GM12872 (cell line): ENCODE results near the gene BNIP5.

ENCODE experiments used
- TF ChIP-seq, protein P1 (sequence below): IDR thresholded peaks from 3 replicates; pipeline ENCODE4 v1.5.1; 2011; ENCODE audit warnings: low read depth, mild to moderate bottlenecking, low read length, moderate library complexity; ENCODE audit not compliant: insufficient read depth

The BNIP5 gene

DNA sequence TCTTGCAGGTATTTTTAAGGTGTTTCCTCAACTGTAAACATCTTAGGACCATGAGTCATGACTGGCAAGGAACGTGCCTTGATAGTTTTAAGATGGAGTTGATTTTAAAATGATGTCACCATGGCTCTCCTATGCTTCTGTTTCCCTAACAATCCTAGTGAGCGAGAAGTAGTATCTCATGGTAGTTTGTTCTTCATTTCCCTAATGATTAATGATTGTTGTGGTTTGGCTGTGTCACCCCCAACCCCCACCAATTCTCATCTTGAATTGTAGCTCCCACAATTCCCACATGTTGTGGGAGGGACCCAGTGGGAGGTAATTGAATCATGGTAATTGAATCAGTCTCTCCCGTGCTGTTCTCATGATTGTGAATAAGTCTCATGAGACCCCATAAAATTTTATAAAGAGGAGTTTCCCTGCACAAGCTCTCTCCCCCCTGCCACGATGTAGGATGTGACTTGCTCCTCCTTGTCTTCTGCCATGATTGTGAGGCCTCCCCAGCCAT, 16.8 kb upstream of the BNIP5 start:
- TF ChIP-seq, protein P1, sequence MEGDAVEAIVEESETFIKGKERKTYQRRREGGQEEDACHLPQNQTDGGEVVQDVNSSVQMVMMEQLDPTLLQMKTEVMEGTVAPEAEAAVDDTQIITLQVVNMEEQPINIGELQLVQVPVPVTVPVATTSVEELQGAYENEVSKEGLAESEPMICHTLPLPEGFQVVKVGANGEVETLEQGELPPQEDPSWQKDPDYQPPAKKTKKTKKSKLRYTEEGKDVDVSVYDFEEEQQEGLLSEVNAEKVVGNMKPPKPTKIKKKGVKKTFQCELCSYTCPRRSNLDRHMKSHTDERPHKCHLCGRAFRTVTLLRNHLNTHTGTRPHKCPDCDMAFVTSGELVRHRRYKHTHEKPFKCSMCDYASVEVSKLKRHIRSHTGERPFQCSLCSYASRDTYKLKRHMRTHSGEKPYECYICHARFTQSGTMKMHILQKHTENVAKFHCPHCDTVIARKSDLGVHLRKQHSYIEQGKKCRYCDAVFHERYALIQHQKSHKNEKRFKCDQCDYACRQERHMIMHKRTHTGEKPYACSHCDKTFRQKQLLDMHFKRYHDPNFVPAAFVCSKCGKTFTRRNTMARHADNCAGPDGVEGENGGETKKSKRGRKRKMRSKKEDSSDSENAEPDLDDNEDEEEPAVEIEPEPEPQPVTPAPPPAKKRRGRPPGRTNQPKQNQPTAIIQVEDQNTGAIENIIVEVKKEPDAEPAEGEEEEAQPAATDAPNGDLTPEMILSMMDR: no peak

DNA sequence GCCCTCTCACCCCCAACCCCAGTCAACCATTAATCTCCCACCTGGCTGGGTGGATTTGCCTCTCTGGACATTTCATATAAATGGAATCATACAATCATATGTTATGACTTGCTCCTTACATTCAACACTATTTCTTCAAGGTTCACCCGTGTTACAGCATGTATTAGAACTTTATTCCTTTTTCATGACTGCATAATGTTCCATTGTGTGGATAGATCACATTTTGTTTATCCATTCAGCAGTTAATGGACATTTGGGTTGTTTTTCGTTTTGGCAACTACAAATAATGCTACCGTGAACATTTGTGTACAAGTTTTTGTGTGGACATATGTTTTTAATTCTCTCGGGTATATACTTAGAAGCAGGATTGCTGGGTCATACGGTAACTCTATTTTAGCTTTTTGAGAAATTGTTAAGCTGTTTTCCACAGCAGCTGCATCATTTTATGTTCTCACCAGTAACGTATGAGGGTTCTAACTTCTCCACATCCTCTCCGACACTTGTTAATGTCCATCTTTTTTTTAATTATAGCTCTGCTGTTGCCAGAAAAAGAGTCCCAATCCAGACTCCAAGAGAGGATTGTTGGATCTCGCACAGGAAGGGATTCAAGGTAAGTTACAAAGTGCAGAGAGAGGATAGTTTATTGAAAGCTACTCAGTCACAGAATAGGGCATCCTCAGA, 15.9 kb upstream of the BNIP5 start:
- TF ChIP-seq, protein P1: no peak

DNA sequence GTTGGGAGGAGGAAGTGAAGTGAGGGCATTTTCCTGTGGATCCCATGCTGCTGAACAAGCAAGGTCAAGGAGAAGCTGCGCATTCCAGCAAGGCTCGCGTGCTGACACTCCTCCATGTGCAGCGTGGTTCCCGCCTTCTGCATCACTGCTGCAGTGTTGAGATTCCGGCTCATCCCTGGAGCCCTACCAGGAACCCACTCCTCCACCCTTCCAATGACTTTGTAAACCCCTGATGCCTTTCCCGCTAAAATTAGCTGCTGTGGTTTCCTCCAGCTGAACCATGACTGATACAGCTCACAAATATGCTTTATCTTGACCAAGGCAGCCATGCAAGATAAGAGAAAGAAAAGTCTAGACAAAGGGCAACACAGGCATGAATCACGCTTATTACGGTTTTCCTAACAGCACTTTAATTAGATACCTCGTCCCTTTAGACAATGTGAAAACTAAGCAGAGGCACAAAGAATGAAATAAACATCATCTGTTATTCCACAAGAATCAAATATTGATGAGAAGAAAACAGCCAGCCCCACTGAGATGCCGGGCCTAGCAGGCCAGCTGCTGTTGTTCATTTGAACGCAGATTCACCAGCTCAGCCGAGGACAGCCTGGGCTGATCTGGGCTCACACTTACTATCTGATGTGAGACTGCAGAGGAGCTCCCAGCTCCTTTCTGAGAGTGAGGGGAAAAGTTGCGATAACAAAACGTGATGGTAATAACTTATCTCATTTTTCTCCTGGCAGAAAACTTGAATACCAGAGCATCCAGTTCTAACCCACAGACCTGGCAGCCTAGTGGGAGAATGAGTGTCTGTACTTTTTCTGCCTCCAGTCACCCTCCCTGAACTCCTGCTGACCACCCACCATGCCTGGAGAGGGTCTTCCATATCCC, 14.2 kb upstream of the BNIP5 start:
- TF ChIP-seq, protein P1: no peak

DNA sequence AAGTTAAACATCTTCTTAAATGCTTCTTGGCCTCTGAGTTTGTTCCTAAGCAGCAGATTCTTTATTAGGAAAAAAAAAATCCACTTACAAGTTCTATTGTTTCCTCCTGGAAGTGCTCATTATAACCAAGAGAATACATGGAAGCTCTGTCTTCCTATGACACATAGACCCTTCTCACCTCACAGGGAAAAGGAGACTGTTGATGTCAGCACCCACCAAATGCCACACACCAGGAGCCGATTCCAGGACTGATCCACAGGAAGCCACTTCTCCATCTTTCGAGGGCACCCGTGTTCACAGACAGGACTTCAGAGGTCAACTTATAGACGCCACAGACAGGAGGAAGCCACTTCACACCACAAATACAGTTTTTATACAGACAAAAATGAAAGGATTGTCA, 13.4 kb upstream of the BNIP5 start:
- TF ChIP-seq, protein P1: no peak

DNA sequence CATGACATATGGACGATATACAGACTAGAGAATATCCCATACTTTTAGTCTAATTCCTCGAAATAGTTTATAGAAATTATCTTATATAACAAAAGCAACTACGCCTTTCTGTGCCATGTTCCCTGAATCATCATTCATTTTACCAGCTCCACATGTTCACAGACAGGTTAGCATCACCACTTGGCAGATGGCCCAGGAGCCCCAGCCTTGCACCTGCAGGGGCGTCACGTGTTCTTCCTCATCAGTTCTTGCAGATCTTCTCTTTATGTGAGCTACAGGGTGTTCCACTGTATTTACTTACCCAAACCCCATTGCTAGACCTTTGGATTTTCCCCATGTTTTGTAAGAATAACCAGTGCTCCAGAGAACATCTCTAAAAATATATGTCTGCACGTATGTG, 12.6 kb upstream of the BNIP5 start:
- TF ChIP-seq, protein P1: no peak

DNA sequence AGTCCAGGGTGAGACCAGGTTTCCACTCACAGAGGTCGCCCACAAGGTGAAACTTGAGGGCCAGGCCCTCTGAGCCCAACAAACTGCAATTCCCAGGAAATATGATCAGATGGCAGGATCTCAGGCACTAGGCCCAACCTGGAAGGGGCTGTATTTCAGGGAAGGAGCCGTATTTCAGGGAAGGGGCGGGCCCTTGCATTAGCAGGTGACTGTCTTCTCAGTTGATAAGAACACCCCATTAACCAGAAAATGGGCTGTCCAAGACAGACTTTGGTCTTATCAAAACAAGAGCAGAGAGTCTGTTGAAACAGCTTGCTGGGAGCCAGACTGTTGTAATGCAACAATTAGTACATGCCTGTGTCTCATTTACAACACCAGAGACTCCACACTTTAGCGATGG, 10.9 kb upstream of the BNIP5 start:
- TF ChIP-seq, protein P1: no peak

DNA sequence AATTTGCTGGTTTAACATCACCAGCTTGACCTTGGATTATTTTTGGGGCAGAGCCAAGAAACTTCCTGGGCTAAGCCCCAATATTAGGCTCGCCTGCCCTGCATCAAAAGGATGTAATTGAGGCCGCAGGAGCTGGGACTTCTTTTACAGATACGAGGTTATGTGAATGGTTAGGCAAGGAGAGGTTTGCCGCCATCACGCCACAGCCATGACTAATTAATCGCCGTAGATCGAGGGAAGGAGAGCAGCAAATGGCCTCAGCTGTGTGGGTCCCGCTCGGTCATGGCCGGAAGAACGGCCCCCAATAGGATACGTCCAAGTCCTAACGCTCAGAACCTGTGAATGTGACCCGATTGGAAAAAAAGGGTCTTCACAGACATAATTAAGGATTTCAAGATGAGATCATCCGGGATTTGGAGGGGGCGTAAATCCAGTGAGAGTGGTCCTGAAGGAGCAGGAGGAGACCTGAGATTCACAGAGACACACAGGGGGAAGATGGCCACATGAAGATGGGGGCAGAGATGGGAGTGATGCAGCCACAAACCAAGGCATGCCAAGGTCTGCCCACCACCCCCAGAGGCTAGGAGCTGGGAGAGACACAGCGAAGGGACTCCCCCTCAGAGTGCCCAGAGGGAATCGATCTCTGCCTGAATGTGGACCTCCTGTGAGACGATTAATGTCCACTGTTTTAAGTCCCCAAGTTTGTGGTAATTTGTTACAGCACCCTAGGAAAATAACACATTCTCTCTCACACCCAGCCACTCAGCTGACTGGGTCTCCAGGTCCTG, 10.0 kb upstream of the BNIP5 start:
- TF ChIP-seq, protein P1: no peak
